MM.1S (cell line): ENCODE measurements around the gene EML3.

Source experiments
- EZH2 ChIP-seq: fragments of 300-600 bp; sonication (generic); optimal IDR thresholded peaks from 2 replicates; pipeline ENCODE3; 2017; ENCODE audit warnings: low read depth, mild to moderate bottlenecking, antibody characterized with exemption, low read length, mixed read lengths
- TF ChIP-seq, protein P1 (sequence below): fragments of 300-600 bp; sonication (generic); IDR thresholded peaks from 2 replicates; pipeline ENCODE4 v1.5.1; 2016; ENCODE audit warnings: antibody characterized with exemption, low read length, mixed read lengths

DNA sequence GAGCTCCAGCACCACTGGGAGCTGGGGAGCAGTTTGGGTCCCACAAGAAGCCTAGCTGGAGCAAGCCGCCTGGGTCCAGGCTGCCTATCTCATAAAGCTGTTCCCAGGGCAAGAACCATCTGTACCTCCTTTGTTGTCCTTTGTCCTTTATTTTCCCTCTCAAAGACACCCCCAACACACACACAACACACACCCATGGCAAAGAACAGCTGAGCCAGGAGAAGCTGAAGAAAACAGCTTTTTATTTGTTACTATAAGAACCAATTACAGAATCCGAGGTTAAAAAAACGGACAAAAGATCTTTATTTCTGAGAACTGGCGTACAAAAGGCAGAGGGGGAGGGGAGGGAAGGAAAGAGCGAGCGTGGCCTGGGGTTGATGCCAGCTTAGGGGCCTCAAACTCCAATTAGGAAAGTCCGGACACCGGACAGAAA, 19.6 kb downstream of the EML3 start:
- TF ChIP-seq, protein P1, sequence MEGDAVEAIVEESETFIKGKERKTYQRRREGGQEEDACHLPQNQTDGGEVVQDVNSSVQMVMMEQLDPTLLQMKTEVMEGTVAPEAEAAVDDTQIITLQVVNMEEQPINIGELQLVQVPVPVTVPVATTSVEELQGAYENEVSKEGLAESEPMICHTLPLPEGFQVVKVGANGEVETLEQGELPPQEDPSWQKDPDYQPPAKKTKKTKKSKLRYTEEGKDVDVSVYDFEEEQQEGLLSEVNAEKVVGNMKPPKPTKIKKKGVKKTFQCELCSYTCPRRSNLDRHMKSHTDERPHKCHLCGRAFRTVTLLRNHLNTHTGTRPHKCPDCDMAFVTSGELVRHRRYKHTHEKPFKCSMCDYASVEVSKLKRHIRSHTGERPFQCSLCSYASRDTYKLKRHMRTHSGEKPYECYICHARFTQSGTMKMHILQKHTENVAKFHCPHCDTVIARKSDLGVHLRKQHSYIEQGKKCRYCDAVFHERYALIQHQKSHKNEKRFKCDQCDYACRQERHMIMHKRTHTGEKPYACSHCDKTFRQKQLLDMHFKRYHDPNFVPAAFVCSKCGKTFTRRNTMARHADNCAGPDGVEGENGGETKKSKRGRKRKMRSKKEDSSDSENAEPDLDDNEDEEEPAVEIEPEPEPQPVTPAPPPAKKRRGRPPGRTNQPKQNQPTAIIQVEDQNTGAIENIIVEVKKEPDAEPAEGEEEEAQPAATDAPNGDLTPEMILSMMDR: no peak
- no peak for TF ChIP-seq EZH2
